Progenitor cell of endocrine pancreas (in vitro differentiated cells): ENCODE measurements around the gene RAD51B. TPM values are rescaled to one million over a fixed set of nuclear protein-coding genes. Genes with fewer than 3 reads are reported as not detected.

Experiments used
- DNase-seq: peaks from one replicate; pipeline ENCODE4 v3.0.0; 2021; ENCODE audit warnings: low spot score; ENCODE audit not compliant: unreplicated experiment
- H3K27ac Mint-ChIP-seq: 2 replicates; pipeline ENCODE4 v1.8.0; 2021; ENCODE audit warnings: mild to moderate bottlenecking, moderate library complexity, mixed read lengths
- H3K27me3 Mint-ChIP-seq: 2 replicates; pipeline ENCODE4 v1.8.0; 2021; ENCODE audit warnings: mixed read lengths
- H3K36me3 Mint-ChIP-seq: 2 replicates; pipeline ENCODE4 v1.8.0; 2022; ENCODE audit warnings: mixed read lengths; ENCODE audit not compliant: insufficient read depth
- H3K4me1 Mint-ChIP-seq: 2 replicates; pipeline ENCODE4 v1.8.0; 2021; ENCODE audit warnings: low read depth, mixed read lengths
- H3K4me3 Mint-ChIP-seq: 2 replicates; pipeline ENCODE4 v1.8.0; 2021; ENCODE audit warnings: low read depth, mild to moderate bottlenecking, moderate library complexity, mixed read lengths
- H3K9me3 Mint-ChIP-seq: 2 replicates; pipeline ENCODE4 v1.8.0; 2021; ENCODE audit warnings: low read depth, mixed read lengths
- total RNA-seq: library from RNA; stranded (reverse); gene quantifications from 2 replicates; pipeline ENCODE4 v1.2.1, GENCODE V29; 2021
- TF ChIP-seq, protein P1 (sequence below): fragments of 200-600 bp; sonication (generic); IDR thresholded peaks from one replicate; pipeline ENCODE4 v1.5.0; 2021; ENCODE audit warnings: antibody characterized with exemption, mild to moderate bottlenecking; ENCODE audit not compliant: unreplicated experiment

Gene RAD51B
- total RNA-seq, 1 donor from 2014 or later, result 24.7 TPM

DNA sequence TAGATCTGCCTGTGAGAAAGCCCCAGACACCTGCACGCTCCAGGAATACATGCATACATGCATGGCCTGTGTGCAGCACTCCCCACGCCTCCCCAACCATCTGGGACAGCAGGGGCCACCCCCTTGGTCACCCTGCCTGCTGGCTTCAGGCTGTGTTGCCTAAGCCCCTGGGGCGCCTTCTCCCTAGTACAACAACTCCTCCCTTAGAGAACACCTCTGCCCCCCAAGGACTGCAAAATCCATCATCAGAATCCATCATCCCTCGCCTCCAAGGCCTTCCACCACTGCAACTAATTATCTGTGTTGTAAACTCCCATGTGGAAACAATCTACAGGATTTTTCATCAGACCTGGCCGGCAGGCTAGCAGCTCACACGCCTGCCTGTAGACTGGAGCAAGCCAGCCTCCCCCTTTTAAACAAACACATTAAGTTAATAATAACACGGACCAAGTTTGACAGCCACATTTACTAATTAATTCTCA lies 936.5 kb downstream of the RAD51B start:
- TF ChIP-seq, protein P1, sequence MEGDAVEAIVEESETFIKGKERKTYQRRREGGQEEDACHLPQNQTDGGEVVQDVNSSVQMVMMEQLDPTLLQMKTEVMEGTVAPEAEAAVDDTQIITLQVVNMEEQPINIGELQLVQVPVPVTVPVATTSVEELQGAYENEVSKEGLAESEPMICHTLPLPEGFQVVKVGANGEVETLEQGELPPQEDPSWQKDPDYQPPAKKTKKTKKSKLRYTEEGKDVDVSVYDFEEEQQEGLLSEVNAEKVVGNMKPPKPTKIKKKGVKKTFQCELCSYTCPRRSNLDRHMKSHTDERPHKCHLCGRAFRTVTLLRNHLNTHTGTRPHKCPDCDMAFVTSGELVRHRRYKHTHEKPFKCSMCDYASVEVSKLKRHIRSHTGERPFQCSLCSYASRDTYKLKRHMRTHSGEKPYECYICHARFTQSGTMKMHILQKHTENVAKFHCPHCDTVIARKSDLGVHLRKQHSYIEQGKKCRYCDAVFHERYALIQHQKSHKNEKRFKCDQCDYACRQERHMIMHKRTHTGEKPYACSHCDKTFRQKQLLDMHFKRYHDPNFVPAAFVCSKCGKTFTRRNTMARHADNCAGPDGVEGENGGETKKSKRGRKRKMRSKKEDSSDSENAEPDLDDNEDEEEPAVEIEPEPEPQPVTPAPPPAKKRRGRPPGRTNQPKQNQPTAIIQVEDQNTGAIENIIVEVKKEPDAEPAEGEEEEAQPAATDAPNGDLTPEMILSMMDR, result no peak
- Mint-ChIP-seq H3K36me3 (no peaks in the 10 kb centered on the region), H3K4me1 (peaks cover 61% of the 10 kb centered on the region), H3K27me3 (no peaks in the 10 kb centered on the region), H3K27ac (peak overlapping the region; percentile 7), H3K9me3 (no peaks in the 10 kb centered on the region), H3K4me3 (peak overlapping the region; percentile 38)
- DNase-seq, result no peak

DNA sequence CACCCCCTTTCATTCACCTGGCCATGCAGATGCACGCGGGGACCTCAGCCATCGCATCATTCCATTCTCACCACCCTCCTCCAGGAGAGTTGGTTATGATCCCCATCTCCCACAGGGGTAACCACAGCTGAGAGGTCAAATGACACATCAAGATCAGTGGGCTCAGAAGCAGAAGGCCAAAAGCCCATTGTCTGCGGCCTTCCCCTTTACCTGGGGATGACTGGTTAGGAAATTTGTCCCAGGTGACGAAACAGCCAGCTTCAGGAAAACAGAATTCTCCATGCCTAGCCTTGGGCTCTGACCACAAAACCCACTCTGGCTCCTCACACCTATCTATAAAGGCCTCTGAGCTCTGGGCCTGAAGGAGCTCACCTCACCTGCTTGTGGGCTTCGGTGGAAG lies 937.2 kb downstream of the RAD51B start:
- H3K36me3 Mint-ChIP-seq, result no peaks in the 10 kb centered on the region
- DNase-seq, result no peak

DNA sequence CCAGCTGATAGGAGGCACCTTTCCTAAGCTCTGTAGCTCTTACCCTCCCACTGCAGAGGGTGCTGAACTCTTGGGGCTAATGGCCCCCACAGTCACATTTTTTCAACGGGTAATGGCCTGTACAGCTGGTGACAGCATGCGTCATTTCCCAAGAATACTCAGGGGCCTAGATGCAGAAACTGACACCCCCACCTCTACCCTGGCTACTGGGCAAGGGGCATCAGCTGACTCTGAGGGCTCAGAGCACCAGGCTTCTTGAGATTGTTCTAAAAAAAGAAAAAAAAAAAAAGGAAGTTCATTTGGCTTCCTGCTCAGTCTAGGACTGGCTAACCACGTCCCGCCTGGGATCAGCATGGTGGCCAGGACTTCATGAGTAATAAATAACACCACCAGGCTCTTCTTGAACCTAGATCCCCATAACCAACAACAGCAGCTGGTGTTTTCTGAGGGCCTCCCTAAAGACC lies 938.1 kb downstream of the RAD51B start:
- Mint-ChIP-seq H3K27ac (no peak overlapping the region), H3K4me1 (peaks cover 67% of the 10 kb centered on the region), H3K9me3 (no peaks in the 10 kb centered on the region), H3K36me3 (no peaks in the 10 kb centered on the region), H3K27me3 (no peaks in the 10 kb centered on the region), H3K4me3 (no peak overlapping the region)
- TF ChIP-seq, protein P1, result no peak
- DNase-seq, result no peak

More for the DNA sequence above, 937.2 kb downstream of the RAD51B start:
- Mint-ChIP-seq H3K4me3 (no peak overlapping the region), H3K9me3 (no peaks in the 10 kb centered on the region), H3K27ac (no peak overlapping the region), H3K4me1 (peaks cover 63% of the 10 kb centered on the region), H3K27me3 (no peaks in the 10 kb centered on the region)
- TF ChIP-seq, protein P1, result no peak

DNA sequence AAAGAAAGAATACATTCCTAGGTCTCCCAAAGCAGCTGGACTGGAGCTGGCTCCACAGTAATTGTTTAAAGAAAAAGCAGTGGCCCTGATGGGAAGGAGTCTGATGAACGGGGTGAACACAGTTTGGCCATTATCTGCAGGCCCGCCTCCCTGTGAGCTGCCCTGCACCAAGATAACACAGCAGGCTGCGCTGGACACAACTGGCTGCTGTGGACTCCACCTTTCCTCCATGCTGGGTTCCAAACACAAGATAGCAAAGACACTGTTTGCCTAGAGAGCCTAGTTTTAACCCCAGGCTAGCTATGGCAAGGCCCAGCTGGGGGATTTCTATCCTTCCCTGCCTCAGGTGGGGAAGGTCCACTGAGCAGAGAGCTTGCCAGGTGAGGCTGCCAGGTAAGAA lies 938.7 kb downstream of the RAD51B start:
- peaks cover 70% of the 10 kb centered on the region for H3K4me1 Mint-ChIP-seq
- TF ChIP-seq, protein P1, result no peak
- H3K4me3 Mint-ChIP-seq, result no peak overlapping the region
- H3K36me3 Mint-ChIP-seq, result no peaks in the 10 kb centered on the region
- H3K9me3 Mint-ChIP-seq, result no peaks in the 10 kb centered on the region
- DNase-seq, result no peak
- H3K27me3 Mint-ChIP-seq, result no peaks in the 10 kb centered on the region
- H3K27ac Mint-ChIP-seq, result peak overlapping the region; percentile 67

DNA sequence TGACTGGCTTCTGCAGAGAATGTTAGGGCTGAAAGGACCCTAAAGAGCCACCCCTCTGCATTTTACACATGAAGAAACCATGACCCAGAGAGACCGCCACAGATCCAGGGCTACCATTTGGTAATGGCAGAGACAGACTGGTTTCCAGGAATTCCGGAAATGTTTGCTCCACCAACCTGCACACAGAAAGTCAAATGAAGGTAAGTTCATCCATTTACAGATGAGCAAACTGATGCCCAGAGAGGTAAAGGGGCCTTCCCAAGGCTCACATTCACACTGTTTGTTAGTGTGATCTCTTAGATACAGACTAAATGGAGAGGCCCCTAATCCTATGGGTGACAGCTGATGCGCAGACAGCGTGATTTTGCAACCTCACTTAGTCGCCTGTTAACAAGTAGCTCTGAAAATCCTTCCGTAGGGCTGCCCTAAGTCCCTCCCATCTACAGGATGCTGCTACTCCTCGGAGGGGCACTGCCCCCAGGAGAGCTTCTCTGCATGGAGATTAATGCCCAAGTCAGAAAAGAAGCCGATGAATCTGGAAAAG lies 939.5 kb downstream of the RAD51B start:
- Mint-ChIP-seq H3K4me1 (peaks cover 71% of the 10 kb centered on the region), H3K9me3 (no peaks in the 10 kb centered on the region), H3K27me3 (no peaks in the 10 kb centered on the region), H3K27ac (peak overlapping the region; percentile 69), H3K36me3 (no peaks in the 10 kb centered on the region), H3K4me3 (no peak overlapping the region)
- TF ChIP-seq, protein P1, result no peak
- DNase-seq, result no peak
